ENCODE results near the gene GHR. TPM values are rescaled to one million over a fixed set of nuclear protein-coding genes. Genes with fewer than 3 reads are reported as not detected.

The GHR gene
- total RNA-seq, 1 experiment from 2014 or later: 2.2 TPM

GRCh38 chr5:42564689-42565356 is 141.6 kb downstream of the GHR start:
- ChIA-PET POLR2A (ENCODE audit: unreplicated experiment) (no interaction called here), CTCF (interaction anchor here (0.7 kb wide), 1 partner anchor 19 kb away, joined by 3 read pairs; no protein-coding TSS in a partner anchor)
- Histone ChIP-seq H3K27me3 (ENCODE audit: low read length) (no peaks in the 10 kb centered on the region), H3K4me3 (ENCODE audit: low read length) (no peak overlapping the region), H3F3A (ENCODE audit: low read length, unreplicated experiment) (no peaks in the 10 kb centered on the region), H3K4me1 (ENCODE audit: insufficient read depth, low read length) (no peaks in the 10 kb centered on the region), H3K79me2 (ENCODE audit: low read length) (no peaks in the 10 kb centered on the region), H3K27ac (ENCODE audit: low read length) (no peak overlapping the region), H3K4me2 (ENCODE audit: low read length) (no peak overlapping the region), H3K9ac (ENCODE audit: low read length) (no peak overlapping the region), H2AFZ (ENCODE audit: low read length) (no peak overlapping the region), H4K20me1 (ENCODE audit: low read length) (no peaks in the 10 kb centered on the region), H3K36me3 (ENCODE audit: low read depth, low read length) (no peaks in the 10 kb centered on the region), H3K9me2 (replicated peaks; ENCODE audit: low read length) (no peaks in the 10 kb centered on the region), H3K9me3 (ENCODE audit: low read length) (no peaks in the 10 kb centered on the region)
- TF ChIP-seq EZH2phosphoT487 (IDR thresholded peaks at IDR 0.05; ENCODE audit: borderline replicate concordance, low read length) (no peak), EZH2 (IDR thresholded peaks at IDR 0.05; ENCODE audit: low read length, unreplicated experiment) (no peak), CTCF (conservative IDR thresholded peaks at IDR 0.05; ENCODE audit: low read depth, low read length) (no peak)
- intact Hi-C loops (cut with micrococcal nuclease): no loop called here
- peak; percentile 70 for ATAC-seq
- no TSS peak for BruUV-seq (replicated peaks)
- peak; percentile 15 for DNase-seq

GRCh38 chr5:42566652-42567295 is 143.5 kb downstream of the GHR start:
- Histone ChIP-seq H3K9ac (ENCODE audit: low read length) (no peak overlapping the region), H4K20me1 (ENCODE audit: low read length) (no peaks in the 10 kb centered on the region), H3K4me3 (ENCODE audit: low read length) (no peak overlapping the region), H3K27ac (ENCODE audit: low read length) (no peak overlapping the region), H3K4me1 (ENCODE audit: insufficient read depth, low read length) (peaks cover 7% of the 10 kb centered on the region), H2AFZ (ENCODE audit: low read length) (no peak overlapping the region), H3K79me2 (ENCODE audit: low read length) (no peaks in the 10 kb centered on the region), H3K27me3 (ENCODE audit: low read length) (no peaks in the 10 kb centered on the region), H3F3A (ENCODE audit: low read length, unreplicated experiment) (no peaks in the 10 kb centered on the region), H3K36me3 (ENCODE audit: low read depth, low read length) (no peaks in the 10 kb centered on the region), H3K4me2 (ENCODE audit: low read length) (no peak overlapping the region), H3K9me3 (ENCODE audit: low read length) (no peaks in the 10 kb centered on the region), H3K9me2 (replicated peaks; ENCODE audit: low read length) (no peaks in the 10 kb centered on the region)
- DNase-seq (no peak), ATAC-seq (no peak)
- intact Hi-C loops (cut with micrococcal nuclease): no loop called here
- POLR2A ChIA-PET (ENCODE audit: unreplicated experiment): interaction anchor here (0.6 kb wide), 1 partner anchor 52 kb away, joined by 3 read pairs; no protein-coding TSS in a partner anchor
- TF ChIP-seq EZH2phosphoT487 (IDR thresholded peaks at IDR 0.05; ENCODE audit: borderline replicate concordance, low read length) (no peak), CTCF (conservative IDR thresholded peaks at IDR 0.05; ENCODE audit: low read depth, low read length) (no peak), EZH2 (IDR thresholded peaks at IDR 0.05; ENCODE audit: low read length, unreplicated experiment) (no peak)
- CTCF ChIA-PET: no interaction called here
- no TSS peak for BruUV-seq (replicated peaks)

- Histone ChIP-seq H3K9me3 (ENCODE audit: low read length) (no peaks in the 10 kb centered on the region), H3F3A (ENCODE audit: low read length, unreplicated experiment) (no peaks in the 10 kb centered on the region), H3K27me3 (ENCODE audit: low read length) (no peaks in the 10 kb centered on the region), H4K20me1 (ENCODE audit: low read length) (no peaks in the 10 kb centered on the region), H3K9ac (ENCODE audit: low read length) (no peak overlapping the region), H3K4me2 (ENCODE audit: low read length) (no peak overlapping the region), H3K4me3 (ENCODE audit: low read length) (no peak overlapping the region), H2AFZ (ENCODE audit: low read length) (no peak overlapping the region), H3K9me2 (replicated peaks; ENCODE audit: low read length) (no peaks in the 10 kb centered on the region), H3K4me1 (ENCODE audit: insufficient read depth, low read length) (peaks cover 7% of the 10 kb centered on the region), H3K36me3 (ENCODE audit: low read depth, low read length) (no peaks in the 10 kb centered on the region), H3K27ac (ENCODE audit: low read length) (no peak overlapping the region), H3K79me2 (ENCODE audit: low read length) (no peaks in the 10 kb centered on the region)
- no TSS peak for BruUV-seq (replicated peaks)
- POLR2A ChIA-PET (ENCODE audit: unreplicated experiment): no interaction called here
- DNase-seq: no peak
- intact Hi-C loops (cut with micrococcal nuclease): no loop called here
- CTCF ChIA-PET: no interaction called here
- no peak for ATAC-seq
- TF ChIP-seq EZH2 (IDR thresholded peaks at IDR 0.05; ENCODE audit: low read length, unreplicated experiment) (no peak), CTCF (conservative IDR thresholded peaks at IDR 0.05; ENCODE audit: low read depth, low read length) (no peak), EZH2phosphoT487 (IDR thresholded peaks at IDR 0.05; ENCODE audit: borderline replicate concordance, low read length) (no peak)
These were observed 146.1 kb downstream of the GHR start for GRCh38 chr5:42569325-42569724.

Measured in PC-3 (cell line).